Upper lobe of left lung (tissue), 6 donors: ENCODE measurements around the gene B3GLCT. TPM values are rescaled to one million over a fixed set of nuclear protein-coding genes. Genes with fewer than 3 reads are reported as not detected.

ENCODE experiments used
- ATAC-seq, 2 donors: fragments of 200-7000 bp; cut with Tn5 transposase; one replicate each; pipeline ENCODE4 v1.9.1; 2022; ENCODE audit warnings: mild to moderate bottlenecking in 2 of 2, moderate library complexity in 2 of 2; ENCODE audit not compliant: low FRiP score in 2 of 2
- DNase-seq, 2 donors: peaks; one replicate each; pipeline ENCODE4 v3.0.0-alpha.2; 2019 to 2020
- H3K27ac ChIP-seq, 4 donors: fragments of 200-600 bp; sonication (generic); one replicate each; pipeline ENCODE4 v1.5.1; 2016 to 2019
- H3K27me3 ChIP-seq, 4 donors: fragments of 200-600 bp; sonication (generic); one replicate each; pipeline ENCODE4 v1.5.1; 2017 to 2019
- H3K36me3 ChIP-seq, 4 donors: fragments of 200-600 bp; sonication (generic); one replicate each; pipeline ENCODE4 v1.5.1; 2016 to 2019
- H3K4me1 ChIP-seq, 4 donors: fragments of 200-600 bp; sonication (generic); one replicate each; pipeline ENCODE4 v1.5.1; 2018 to 2019
- H3K4me3 ChIP-seq, 4 donors: fragments of 200-600 bp; sonication (generic); one replicate each; pipeline ENCODE4 v1.5.1; 2017 to 2019; ENCODE audit warnings: mild to moderate bottlenecking in 2 of 4, moderate library complexity in 1 of 4
- H3K9me3 ChIP-seq, 4 donors: fragments of 200-600 bp; sonication (generic); one replicate each; pipeline ENCODE4 v1.5.1; 2018 to 2019
- CTCF ChIP-seq, 6 experiments: fragments of 450-650 bp in 4 of 6; fragments of 200-600 bp in 2 of 6; sonication (generic) in 2 of 6; IDR thresholded peaks; one replicate each; pipeline ENCODE4 v1.5.1; 2016 to 2019; ENCODE audit warnings: antibody characterized with exemption in 6 of 6
- EP300 ChIP-seq, 4 donors: sonication (generic); formaldehyde crosslinking; IDR thresholded peaks; one replicate each; pipeline ENCODE4 v1.5.1; 2017; ENCODE audit warnings: antibody characterized with exemption in 4 of 4, control low read depth in 2 of 4
- POLR2A ChIP-seq, 4 donors: fragments of 450-650 bp; IDR thresholded peaks; one replicate each; pipeline ENCODE4 v1.5.1; 2016 to 2017; ENCODE audit warnings: antibody characterized with exemption in 4 of 4, mild to moderate bottlenecking in 2 of 4
- POLR2AphosphoS5 ChIP-seq, 2 donors: sonication (generic); formaldehyde crosslinking; IDR thresholded peaks; one replicate each; pipeline ENCODE4 v1.5.1; 2017; ENCODE audit warnings: antibody characterized with exemption in 2 of 2
- WGBS, 2 donors: methylation state at CpG; one replicate each; pipeline ENCODE4 v1.1.5; 2017 to 2018; 5-methylcytosine and 5-hydroxymethylcytosine counted together
- total RNA-seq, 6 donors: library from RNA; depleted of rRNA in 4 of 6; stranded (reverse); fragments of >200 nt in 4 of 6; gene quantifications; one replicate each; pipeline versions ENCODE4 v1.1.0 to v1.2.1, GENCODE V29; 2016 to 2021
- donor health status: DM: no; HTN: no; CAD: no; lungs with moderate emphysema.
- donor health status: DM: no; HTN: yes; CAD: no; lungs with severe emphysema.

The B3GLCT gene
- total RNA-seq, 6 donors from 2014 or later: 1.0 to 8.2 (median 5.2) TPM

DNA sequence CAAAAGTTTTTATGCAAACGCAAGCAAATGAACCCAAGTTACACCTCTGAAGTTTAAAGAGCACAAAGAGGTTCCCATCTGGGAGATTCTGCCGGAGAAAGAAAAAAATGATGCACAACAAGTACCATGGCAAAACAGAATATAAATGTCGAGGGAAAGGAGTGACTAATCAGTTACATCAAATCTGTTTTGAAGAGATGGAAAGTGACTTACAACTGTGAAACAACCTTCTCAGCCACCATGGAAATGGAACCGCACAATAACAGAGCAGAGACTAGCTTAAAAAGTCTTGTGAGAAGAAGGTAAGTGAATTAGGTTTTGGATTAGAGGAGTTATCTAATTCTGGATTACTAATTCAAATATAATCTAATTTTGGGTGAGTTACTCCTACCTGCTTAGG lies 40.5 kb upstream of the B3GLCT start:
- no peak for ATAC-seq
- H3K27ac ChIP-seq: no peak overlapping the region
- H3K4me3 ChIP-seq: peak overlapping the region in 1 of 4 donors; percentile 96
- H3K4me1 ChIP-seq: peaks cover 14 to 29% (median 16%) of the 10 kb centered on the region in 4 donors
- H3K36me3 ChIP-seq: peaks cover 0 to 28% (median 9%) of the 10 kb centered on the region in 4 donors
- DNase-seq: no peak
- no peaks in the 10 kb centered on the region for H3K9me3 ChIP-seq
- WGBS, 2 donors: 88 to 89% methylated on average over 4 of the region's 4 CpGs
- H3K27me3 ChIP-seq: no peaks in the 10 kb centered on the region
- no peak for TF ChIP-seq POLR2A (IDR thresholded peaks at IDR 0.05)
- TF ChIP-seq CTCF (IDR thresholded peaks at IDR 0.05): no peak
- TF ChIP-seq POLR2AphosphoS5 (IDR thresholded peaks at IDR 0.05): no peak
- no peak for TF ChIP-seq EP300 (IDR thresholded peaks at IDR 0.05)

DNA sequence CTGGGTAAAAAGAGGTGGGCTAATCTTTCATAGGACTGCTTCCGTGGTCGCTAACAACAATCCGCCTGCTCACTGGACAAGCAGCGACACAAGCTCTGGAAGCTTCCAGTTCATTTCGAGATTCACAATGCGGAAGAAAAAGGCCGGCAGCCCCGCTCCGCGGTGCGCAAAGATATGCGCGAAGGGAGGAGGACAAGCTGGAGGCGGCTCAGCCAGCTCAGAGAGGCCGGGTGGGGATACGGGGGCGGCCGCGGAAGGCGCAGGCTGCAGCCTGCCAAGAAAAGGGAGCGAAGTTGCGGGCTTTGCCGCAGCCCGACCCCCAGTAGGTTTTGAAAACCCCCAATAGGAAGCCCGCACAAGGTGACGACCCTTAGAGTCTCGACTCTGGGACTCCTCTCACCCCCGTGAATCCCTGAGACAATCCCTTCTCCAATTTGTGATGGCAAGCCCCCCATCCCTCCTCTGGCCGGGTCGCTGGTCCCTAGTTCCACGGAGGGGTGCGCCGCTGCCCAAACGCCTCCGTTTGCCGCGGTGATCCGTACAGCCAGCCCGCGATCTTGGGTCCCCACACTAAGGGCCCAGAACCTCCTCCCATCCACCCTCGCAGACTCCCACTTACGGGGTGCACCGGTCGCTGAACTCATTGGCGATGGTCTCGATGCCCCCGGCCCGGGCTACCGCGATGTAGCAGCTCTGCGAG lies 38.8 kb upstream of the B3GLCT start:
- WGBS, 2 donors: 0 to 1% methylated on average over 17 to 44 of the region's 51 CpGs
- Histone ChIP-seq H3K4me3 (peak overlapping the region; percentile 61 to 98 (median 95)), H3K27ac (peak overlapping the region; percentile 81 to 99 (median 92)), H3K27me3 (no peaks in the 10 kb centered on the region), H3K4me1 (peaks cover 14 to 29% (median 16%) of the 10 kb centered on the region in 4 donors), H3K36me3 (peaks cover 0 to 15% (median 0%) of the 10 kb centered on the region in 4 donors), H3K9me3 (no peaks in the 10 kb centered on the region)
- ATAC-seq: peak; percentile 50 to 65
- peak; percentile 67 to 90 for DNase-seq
- TF ChIP-seq POLR2A (IDR thresholded peaks at IDR 0.05): peak in 1 of 4 donors; percentile 19
- no peak for TF ChIP-seq EP300 (IDR thresholded peaks at IDR 0.05)
- peak in 1 of 2 donors; percentile 58 for TF ChIP-seq POLR2AphosphoS5 (IDR thresholded peaks at IDR 0.05)
- no peak for TF ChIP-seq CTCF (IDR thresholded peaks at IDR 0.05)

DNA sequence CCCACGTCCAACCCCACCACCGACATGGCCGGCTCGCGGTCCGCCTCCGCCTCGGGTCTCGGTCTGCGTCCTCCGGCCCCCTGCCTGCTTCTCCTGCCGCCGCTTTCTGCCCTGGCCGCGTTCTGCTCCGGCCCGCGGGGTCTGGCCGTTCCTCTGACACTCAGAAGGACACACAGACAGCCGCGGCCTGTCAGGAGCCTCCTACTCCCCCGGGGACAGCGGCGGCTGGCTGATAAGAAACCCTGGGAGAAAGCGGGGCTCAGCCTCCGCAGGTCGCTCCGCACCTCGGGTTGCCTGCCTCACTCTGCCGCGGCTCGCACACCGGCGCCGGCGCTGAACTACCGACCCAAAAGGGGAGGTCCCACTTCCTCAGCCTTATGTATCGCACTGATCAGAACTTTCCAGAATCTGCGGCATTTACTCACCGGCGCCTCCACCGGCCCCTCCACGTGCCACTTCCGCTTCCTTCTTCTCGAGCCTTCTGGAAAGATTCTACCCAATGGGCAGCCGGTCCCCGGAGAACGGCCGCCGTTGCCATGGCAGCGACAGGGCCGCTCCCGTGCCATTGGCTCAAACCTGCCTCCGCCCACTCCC lies 38.1 kb upstream of the B3GLCT start, which contains the start of gene HSPH1:
Gene HSPH1, minus strand, starts transcription at position 348 of the 594 bp plus-strand sequence. Its CDS starts 322 bp downstream, at position 26.
- Histone ChIP-seq H3K36me3 (peaks cover 0 to 15% (median 0%) of the 10 kb centered on the region in 4 donors), H3K4me1 (peaks cover 14 to 29% (median 16%) of the 10 kb centered on the region in 4 donors), H3K4me3 (peak within 1 kb of the TSS; percentile 61 to 98 (median 95)), H3K27ac (peak within 1 kb of the TSS; percentile 89 to 99 (median 92)), H3K27me3 (no peaks in the 10 kb centered on the region), H3K9me3 (no peaks in the 10 kb centered on the region)
- ATAC-seq (peak; percentile 97 to 98), DNase-seq (peak; percentile 98 to 99)
- TF ChIP-seq EP300 (IDR thresholded peaks at IDR 0.05) (peak in 1 of 4 donors; percentile 85), CTCF (IDR thresholded peaks at IDR 0.05) (peak in 1 of 6 experiments; percentile 27), POLR2A (IDR thresholded peaks at IDR 0.05) (peak in 3 of 4 donors; percentile 82 to 90 (median 83)), POLR2AphosphoS5 (IDR thresholded peaks at IDR 0.05) (peak in 1 of 2 donors; percentile 88)
- WGBS, 2 donors: 0 to 1% methylated on average over 8 to 48 of the region's 54 CpGs

- H3K27me3 ChIP-seq: no peaks in the 10 kb centered on the region
- peak in 1 of 2 donors; percentile 56 for TF ChIP-seq POLR2AphosphoS5 (IDR thresholded peaks at IDR 0.05)
- TF ChIP-seq POLR2A (IDR thresholded peaks at IDR 0.05): peak in 2 of 4 donors; percentile 53 to 73
- no peak for TF ChIP-seq EP300 (IDR thresholded peaks at IDR 0.05)
- TF ChIP-seq CTCF (IDR thresholded peaks at IDR 0.05): no peak
- WGBS, 2 donors: 0 to 1% methylated on average over 33 to 34 of the region's 34 CpGs
- peaks cover 0 to 10% (median 0%) of the 10 kb centered on the region in 4 donors for H3K36me3 ChIP-seq
- DNase-seq (peak; percentile 90 to 99), ATAC-seq (peak; percentile 98 to 99)
- H3K27ac ChIP-seq: peak overlapping the region; percentile 89 to 99 (median 92)
- no peaks in the 10 kb centered on the region for H3K9me3 ChIP-seq
- H3K4me1 ChIP-seq: peaks cover 14 to 29% (median 16%) of the 10 kb centered on the region in 4 donors
- peak overlapping the region; percentile 61 to 98 (median 95) for H3K4me3 ChIP-seq
Observed at GRCh38 chr13:31162151-31163008, 37.4 kb upstream of the B3GLCT start.
